HG03457 (cell line): ENCODE measurements around the gene DMRT3.
A peak's percentile ranks its signal among the peaks of the same experiment; 100 is the strongest.

ENCODE experiments used
- ATAC-seq: cut with Tn5 transposase; IDR thresholded peaks from one replicate; pipeline ENCODE4 v1.9.1; 2021; ENCODE audit warnings: moderate number of reproducible peaks; ENCODE audit not compliant: unreplicated experiment

DMRT3 gene

DNA sequence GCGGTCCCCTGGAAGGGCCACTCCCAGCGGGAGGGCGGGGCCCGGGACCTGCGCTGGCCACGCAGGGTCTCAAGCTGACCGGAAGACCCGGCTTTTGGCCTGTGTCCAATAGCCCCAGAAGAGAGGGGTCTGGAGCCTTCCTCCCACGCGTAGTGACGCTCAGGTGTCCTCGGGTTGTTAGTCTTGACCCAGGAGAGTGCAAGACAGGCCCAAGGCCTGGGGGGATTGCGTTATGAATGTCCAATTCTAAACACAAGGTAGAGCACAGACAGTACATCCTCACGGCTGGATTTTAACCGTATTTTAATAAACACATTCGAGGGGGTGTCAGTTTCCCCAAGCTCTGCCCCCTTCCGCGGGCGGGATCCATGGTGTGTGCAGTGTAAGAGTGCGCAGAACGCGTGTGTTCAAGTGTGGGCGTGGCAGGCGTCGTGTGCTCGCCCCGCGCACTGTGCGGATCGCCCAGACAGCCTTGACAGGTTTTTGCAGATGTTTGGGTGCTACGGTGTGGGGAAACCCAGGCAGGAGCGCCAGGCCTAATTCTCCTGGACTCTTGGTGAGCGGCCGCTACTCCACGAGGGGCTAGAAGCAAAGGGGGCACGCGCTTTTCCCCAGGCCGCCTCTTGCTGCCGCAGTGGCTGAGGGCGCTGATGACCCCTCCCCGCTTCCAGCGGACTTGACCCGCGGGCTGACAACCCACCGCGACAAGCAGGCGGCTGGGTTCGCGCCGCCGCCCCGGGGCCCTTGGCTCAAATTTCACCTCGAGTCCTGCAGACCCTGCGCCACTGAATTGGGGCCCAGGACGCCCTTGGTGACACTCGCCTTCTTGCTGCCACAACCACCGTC lies 6.1 kb upstream of the DMRT3 start:
- no peak for ATAC-seq

DNA sequence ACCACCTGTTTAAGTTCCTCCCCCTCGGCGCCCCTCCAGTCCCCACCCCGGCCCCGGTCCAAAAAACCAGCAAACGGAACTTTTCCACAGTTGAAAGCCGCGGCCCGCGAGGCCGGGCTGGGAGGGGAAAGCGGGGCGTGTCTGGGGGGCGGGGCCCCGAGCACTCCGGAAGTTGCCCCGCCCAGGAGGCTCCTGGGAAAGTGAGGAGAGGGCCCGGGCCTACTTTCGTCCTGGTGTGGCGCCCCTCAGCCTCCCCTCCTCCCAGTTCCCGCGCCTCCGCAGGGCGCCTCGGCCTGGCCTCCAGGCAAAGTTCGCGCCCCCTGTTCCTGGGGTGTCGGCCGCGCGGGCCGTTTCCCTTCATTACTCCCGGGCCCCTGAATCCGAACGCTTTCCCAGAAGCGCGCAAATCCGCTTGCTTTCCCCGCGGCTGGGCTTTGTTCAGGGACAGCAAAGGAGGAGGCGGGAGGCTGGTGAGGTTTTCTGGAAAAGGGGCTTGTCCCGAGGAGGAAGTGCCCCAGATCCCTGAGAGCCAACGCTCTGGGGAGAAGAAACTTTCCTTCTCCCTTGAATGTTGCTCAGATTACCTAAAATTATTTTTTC lies 4.5 kb upstream of the DMRT3 start:
- no peak for ATAC-seq

DNA sequence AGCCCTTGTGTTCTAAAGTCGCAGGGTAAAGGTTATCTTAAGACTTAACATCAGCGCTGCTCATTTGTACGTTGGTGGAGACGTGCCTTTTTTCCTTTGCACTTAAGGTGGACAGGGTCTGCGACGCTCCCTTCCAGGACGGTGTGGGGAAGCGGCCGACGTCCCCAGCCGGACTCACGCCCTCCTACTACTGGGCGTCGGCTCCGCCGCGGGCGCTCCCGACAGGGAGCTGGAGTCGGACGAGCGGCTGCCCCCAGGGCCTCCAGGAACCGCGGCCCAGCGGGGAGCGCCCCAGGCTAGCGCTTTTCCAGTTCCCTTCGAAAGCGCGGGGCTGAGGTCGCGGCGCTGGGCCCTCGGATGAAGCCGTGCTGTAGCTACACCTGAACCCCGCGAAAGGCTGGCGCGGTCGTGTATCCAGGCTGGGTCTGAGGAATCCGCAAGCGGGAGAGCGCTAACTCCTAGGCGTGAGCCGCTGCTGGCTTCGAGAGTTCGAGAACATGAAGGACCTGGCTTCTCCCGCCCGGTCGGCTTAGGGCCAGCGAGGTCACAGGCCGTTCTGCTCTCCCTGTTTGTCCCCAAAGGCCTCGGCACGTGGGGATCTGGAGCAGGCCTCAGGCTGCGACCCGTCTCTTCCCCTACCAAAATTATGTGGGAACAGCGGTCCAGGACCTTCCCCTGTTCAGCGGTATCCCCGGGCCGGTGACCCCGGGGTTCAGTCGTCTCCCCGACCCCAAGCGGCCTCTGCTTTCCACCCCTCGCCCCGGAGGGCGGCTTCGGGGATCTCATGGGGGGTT lies 3.8 kb upstream of the DMRT3 start:
- no peak for ATAC-seq

DNA sequence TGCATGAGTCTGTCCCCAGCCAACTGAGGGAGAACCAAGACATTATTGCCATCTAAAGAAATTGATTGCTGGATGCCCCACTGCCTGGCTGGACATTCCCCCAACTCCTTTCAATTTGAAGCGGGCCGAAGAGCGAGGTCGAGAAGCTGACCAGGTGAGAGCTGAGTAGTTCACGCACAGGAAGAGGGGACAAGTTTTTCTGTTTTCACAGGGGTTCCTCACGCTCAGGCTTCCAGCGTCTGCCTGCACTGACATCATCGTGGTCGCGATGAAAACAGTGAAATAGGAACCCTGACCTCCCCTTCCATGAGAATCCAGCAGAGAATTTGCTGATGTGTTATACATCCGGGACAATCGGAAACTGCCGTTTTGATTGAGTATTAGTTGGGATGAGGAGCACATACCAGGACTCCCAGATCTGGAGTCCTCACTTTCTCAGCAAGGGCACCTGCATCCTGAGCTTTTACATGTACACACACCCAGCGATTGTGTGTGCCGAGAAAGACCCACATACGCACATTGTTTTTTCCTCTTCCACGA lies 3.1 kb upstream of the DMRT3 start:
- ATAC-seq, result no peak

DNA sequence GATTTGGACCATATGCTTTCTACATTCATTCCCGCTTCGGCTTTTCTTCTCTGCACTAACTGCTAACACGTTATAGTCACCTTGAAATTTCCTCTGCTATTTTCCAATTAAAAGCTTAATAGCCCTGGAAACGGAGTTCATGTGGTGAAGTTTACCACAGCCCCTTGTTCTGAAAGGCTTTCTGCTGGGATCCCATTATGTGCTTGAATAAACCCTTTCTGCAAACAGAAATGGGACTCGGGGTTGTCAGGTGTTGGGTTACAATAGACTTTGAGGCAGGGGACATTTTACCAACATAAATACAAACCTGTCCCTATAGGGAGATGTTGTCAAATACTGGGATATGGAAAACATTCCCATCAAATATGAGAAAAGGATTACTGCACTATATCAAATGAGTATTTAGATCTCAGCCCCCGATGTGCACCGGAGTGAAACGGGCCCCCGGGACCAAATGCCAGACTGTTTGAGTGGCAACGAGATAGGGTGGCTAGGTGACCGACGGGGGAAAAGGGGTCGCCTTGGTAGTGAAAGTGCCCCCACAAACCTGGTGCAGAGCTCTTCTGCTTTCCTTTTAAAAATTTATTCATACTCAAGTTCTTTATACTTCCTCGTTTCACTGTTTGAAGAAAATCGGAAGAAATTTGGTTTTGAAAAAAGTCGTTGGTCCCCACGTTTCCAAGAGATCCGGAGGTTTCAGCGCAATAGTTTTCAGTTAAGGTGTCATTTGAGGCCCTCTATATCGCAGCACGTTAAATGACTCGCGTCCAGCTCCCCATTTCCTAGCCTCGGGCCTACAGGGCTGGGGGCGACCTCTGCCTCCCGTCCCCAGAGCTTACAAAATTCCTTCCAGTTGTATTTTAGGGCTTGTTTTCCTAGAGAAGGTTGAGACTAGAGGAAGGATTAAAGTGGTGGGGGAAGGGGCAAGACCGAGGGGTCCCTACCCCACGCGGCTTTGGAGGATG lies 2.1 kb upstream of the DMRT3 start:
- ATAC-seq, result no peak

DNA sequence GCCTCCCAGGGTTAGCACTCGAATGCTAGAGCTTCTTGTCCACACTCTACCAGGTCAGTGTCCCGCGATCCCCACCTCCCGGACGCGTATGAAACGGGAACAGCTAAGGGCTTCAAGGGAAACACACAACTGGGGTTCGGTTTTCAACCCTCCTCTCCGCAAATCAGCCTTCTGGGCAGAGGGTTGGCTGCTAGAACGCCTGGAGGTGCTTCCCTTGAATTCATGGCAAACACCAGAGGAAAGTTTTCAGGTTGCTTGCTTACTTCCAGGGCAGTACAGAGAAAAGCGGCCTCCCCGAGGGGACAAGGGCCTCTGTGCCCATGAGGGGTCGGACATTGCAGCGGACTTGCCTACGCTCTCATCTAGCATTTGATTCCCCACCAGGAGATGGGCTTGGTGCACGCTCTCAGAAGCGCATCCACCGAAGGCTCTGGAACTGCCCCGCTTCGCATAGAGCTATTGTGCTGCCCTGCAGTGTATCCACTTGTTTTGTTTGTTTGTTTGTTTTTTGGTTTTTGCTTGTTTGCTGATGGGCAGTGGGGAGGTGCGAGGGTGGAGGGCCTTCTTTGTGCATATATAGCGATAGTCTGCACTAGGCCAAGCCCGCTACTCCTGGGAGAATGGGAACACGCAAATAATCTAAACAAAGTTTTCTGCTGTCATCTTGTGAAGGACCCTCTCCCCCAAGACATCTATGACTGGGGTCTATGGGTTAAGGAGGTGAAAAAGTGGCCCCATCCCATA lies 1.3 kb upstream of the DMRT3 start:
- no peak for ATAC-seq

DNA sequence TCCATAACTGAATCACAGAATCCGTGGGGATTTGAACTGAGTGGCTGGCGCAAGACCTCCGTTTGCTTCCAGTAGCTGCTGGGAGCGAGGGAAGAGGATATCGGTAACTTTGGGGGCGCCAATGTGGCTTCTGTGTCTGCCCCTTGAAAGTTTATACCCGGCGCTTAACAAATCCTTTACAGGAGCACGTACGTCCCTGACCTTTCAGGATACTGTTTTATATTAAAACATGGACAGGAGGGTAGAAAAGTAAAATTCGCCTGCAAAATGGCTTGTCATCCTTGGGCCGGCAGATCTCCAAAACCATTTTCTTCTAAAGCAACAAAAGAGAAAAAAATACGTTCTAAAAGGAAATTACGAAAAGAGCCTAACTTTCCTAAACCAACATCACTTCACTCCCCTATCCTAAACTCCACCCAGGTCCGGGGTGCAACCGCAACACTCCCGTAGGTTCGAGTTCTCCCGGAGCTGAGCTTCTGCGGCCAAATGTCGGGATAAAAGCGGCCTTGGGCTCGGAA lies 656 bp upstream of the DMRT3 start:
- ATAC-seq, result no peak

DNA sequence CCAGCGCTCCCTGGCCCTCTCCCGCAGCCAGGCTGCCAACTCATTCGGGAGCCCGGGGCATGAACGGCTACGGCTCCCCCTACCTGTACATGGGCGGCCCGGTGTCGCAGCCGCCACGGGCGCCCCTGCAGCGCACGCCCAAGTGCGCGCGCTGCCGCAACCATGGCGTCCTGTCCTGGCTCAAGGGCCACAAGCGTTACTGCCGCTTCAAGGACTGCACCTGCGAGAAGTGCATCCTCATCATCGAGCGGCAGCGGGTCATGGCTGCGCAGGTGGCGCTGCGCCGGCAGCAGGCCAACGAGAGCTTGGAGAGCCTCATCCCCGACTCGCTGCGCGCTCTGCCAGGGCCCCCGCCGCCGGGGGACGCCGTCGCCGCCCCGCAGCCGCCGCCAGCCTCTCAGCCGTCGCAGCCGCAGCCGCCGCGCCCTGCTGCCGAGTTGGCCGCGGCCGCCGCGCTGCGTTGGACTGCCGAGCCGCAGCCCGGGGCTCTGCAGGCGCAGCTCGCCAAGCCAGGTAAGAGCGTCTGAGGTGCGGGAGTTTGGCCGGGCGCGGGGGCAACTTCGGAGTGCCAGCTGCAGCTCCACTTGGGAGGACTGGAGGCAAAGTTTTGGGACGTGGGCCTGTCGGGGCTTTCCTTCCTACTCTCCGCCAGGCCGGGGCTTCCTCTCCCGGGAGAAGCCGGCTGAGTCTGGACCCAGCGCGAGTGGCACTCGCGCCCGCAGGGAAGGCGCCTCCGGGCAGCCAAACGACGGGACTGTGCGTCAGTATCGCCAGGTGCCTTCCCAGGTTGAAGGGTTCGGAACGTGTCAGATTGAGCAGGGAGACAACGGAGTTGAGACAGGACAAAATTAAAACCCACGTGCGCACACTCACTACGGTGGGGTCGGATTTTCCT lies 735 bp downstream of the DMRT3 start:
- ATAC-seq, result no peak

DNA sequence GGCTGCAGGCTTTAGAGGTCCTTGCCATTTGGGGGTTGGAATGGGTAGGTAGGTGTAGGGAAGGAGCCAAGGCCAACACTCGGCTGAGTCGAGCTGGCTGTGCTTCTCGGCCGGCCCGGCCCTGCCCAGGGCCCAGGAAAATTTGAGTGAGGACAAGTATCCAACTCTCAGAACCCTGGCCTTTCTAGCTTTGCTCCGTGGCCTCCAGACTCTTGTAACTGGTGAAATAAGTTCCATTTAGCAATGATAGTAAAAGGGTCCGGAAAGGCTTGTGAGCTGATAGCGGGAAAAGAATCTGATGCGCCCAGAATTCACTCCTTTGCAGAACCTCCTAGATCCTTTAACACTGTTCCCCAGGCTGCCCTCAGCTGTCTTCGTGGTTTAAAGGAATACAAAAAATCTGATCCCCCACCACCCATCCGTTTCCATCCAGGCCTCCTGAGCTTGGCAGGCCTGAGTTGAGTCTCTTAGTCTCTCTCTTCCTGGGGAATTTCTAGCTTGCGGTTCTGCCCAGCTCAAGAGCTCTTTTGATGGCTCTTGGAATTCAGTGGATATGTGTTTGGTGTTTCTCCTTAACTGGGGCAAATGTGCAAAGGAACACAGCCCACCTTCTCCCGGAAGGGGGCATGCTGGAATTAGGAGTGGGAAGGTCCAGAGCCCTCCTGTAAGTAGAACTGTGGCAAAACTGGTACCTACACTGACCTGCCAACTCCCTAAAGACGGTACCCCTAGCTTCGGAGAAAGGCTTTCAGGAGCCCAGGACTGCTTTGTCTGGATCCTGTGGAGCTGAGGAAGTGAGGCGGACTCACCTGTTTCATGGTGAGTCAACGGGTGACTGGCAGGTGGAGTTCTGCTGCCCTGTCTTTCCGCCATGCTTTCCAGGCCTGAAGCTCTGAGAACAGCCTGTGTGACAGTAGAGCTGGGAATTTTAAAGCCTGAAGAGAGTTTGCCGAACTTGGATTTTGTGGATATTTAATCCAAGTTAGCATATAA lies 1.7 kb downstream of the DMRT3 start:
- ATAC-seq, result no peak

DNA sequence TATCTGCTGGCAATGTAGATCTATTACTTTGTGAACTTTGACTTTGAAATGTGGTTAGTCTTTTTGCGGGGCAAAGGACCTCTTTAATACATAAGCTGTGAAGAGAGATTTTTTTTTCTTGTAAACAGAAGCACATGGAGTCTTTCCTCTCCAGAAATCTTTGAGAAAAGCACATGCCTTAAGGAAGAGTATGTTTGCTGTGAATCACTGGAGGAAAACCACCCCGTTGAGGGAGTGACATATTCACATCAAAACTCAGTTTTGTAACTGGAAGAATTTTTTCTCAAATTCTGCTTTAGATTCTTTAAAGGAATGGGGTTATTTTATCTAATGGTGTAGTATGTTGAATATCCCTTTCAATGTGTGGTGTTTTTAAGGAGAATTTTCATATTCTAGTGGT lies 3.5 kb downstream of the DMRT3 start:
- no peak for ATAC-seq

DNA sequence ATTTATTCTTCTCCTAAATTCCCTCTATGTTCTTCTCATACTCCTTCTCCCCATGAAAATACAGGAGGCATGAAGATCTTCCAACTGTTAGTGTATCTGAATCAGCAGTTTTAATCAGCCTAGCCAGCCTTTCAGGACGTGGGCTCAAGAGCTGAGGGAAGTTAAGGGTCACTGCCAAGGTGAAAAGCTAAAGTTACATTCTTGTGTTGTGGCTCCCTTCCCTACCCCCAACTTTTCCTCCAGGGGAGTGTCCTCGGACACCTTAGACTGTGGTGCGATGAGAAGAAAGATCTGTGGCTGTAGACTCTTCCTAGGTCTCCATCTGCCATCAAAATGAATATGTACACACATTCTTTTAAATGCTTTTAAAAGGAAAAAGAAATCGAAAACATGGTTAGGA lies 4.2 kb downstream of the DMRT3 start:
- no peak for ATAC-seq

DNA sequence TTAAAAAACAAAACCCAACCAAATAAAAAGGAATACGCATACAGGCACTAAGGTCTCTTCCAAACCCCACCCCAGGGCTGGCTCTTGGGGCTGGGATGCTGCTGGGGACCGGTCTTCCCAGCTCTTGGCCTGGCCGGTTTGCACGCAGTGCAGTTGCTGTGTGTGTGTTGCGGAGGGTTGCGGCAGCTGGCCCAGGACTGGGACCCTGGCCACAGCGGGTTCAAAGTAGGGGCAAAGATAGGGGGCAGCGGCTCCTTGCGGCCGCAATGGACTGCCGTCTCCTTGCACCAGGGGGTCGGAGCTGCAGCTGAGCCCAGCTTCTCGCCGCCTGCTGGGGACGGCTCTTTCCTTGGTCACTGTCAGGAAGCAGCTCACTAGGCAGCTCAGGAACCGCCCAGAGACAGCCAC lies 5.0 kb downstream of the DMRT3 start:
- no peak for ATAC-seq

DNA sequence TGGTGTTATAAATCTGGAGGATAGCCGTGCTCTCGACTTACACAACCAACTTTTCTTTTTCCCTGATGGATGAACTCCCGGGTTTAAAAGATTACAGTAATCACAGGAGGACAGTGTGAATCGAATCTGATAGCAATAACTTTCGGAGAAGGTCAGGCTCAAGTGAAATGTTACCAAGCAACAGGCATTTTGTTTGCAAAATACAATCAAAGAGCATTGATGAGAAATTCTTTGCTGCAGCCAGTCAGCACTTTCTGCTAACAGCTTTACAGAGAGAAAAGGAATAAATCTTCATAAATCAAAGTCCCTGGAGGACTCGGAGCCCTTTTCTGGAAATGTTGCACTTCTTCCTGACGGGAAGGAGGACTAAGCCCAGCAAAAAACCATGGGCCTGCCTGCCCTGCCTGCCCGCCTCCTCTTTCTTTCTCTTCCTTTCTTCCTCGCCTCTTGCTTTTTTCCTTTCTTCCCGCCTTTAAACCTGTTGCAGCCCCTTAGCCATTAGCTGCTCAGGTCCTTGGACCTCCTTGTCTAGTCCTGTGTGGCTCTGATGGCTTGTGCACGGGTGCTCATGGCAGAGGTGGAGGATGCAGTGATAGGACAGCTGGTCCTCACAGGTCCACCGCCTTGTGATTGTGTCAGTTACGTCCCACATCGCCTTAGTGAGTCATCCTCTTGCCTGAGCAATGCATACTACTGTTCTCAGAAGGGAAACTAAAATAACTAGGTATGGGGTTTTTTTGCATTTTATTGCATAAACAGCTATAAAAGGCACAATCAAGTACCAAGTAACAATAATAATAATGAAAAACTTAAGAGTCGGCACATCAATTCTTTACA lies 6.2 kb downstream of the DMRT3 start:
- ATAC-seq, result no peak

DNA sequence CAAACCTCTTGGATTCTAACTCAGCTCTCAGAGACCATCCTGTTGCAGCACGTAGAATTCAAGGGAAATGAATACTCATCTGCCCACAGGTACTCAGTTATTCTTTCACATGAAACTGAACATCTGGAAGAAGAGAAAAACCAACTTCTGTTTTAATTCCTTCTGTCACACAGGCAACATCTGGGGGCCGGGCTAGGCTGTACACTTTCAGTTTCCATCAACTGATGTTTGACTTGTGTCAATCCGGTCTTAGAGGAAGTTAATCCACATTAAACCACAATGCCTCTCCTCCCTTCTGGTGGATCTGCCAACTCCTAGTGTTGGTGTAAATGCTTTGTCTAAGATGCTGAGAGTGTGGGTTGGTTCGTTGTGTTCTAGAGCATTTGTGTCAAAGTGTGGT lies 17.6 kb downstream of the DMRT3 start:
- peak; percentile 70 for ATAC-seq

DNA sequence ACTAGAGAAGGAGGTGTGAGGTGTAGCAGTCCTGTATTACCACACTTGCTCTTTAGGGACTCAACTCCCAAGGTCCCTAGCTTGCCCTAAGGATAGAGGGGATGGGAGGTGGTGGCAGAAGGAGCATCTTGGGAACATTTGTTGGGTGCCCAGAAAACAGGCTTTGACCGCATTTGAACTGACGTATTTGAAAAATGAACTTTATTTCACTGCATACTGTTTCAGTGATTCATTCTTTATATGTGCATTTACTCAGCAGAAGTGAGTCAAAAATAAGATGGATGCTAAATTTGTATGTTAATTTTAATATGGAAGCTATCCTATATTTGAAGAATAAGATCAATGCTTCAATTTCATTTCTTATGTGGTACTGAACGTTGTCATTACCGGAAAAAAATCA lies 18.7 kb downstream of the DMRT3 start:
- ATAC-seq, result no peak

DNA sequence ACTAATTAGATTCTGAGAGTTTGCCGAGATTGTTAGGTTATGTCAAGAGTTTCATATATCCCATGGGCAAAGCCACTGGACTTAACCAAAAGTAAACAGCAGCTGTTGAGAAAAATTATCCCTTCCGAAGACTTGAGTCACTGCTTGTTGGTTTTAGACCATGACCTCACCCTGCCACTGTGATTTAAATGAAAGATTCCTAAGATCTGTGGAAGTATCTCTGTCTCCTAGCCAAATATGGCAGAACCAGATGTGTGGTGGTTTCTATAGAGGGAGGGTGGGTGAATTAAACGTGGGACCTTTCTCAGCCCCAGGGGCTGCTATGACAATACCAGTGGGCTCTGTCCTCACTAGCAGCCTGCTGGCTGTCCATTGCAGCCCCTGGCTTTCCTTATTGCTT lies 19.3 kb downstream of the DMRT3 start:
- ATAC-seq, result no peak
